GM23338 (cell line): ENCODE results near the gene PANX3. TPM values are rescaled to one million over a fixed set of nuclear protein-coding genes. Genes with fewer than 3 reads are reported as not detected.
A peak's percentile ranks its signal among the peaks of the same experiment; 100 is the strongest.

Source experiments
- ATAC-seq: fragments of 200-7000 bp; cut with Tn5 transposase; 3 replicates; pipeline ENCODE4 v1.9.1; 2020
- DNase-seq: peaks from one replicate; pipeline ENCODE4 v3.0.0-alpha.2; 2015; ENCODE audit warnings: low spot score
- H2AFZ ChIP-seq: fragments of 200-600 bp; sonication (generic); 2 replicates; pipeline ENCODE4 v1.8.0; 2016; ENCODE audit warnings: antibody characterized with exemption, mild to moderate bottlenecking, moderate library complexity
- H3F3A ChIP-seq: fragments of 200-600 bp; sonication (generic); replicated peaks from 2 replicates; pipeline ENCODE4 v1.8.0; 2017; ENCODE audit warnings: antibody characterized with exemption, mixed run types, low read depth
- H3K27ac ChIP-seq: fragments of 200-600 bp; sonication (generic); 2 replicates; pipeline ENCODE4 v1.6.1; 2016; ENCODE audit warnings: low read depth
- H3K27me3 ChIP-seq: fragments of 200-600 bp; sonication (generic); 2 replicates; pipeline ENCODE4 v1.8.0; 2016; ENCODE audit warnings: mild to moderate bottlenecking, mixed run types, moderate library complexity; ENCODE audit not compliant: insufficient read depth
- H3K36me3 ChIP-seq: fragments of 200-600 bp; sonication (generic); 2 replicates; pipeline ENCODE4 v1.8.0; 2016; ENCODE audit warnings: mild to moderate bottlenecking; ENCODE audit not compliant: insufficient read depth
- H3K4me1 ChIP-seq: fragments of 200-600 bp; sonication (generic); 2 replicates; pipeline ENCODE4 v1.8.0; 2016; ENCODE audit warnings: mild to moderate bottlenecking, moderate library complexity; ENCODE audit not compliant: insufficient read depth
- H3K4me2 ChIP-seq: fragments of 200-600 bp; sonication (generic); 2 replicates; pipeline ENCODE4 v1.7.1; 2017; ENCODE audit warnings: mixed run types
- H3K4me3 ChIP-seq: fragments of 200-600 bp; sonication (generic); 2 replicates; pipeline ENCODE4 v1.6.1; 2016; ENCODE audit warnings: mixed run types
- H3K79me2 ChIP-seq: fragments of 200-600 bp; sonication (generic); replicated peaks from 2 replicates; pipeline ENCODE4 v1.8.0; 2017; ENCODE audit warnings: mild to moderate bottlenecking; ENCODE audit not compliant: insufficient read depth
- H3K9me2 ChIP-seq: fragments of 200-600 bp; sonication (generic); 2 replicates; pipeline ENCODE4 v1.8.0; 2017; ENCODE audit not compliant: insufficient read depth
- H4K20me1 ChIP-seq: fragments of 200-600 bp; sonication (generic); replicated peaks from 2 replicates; pipeline ENCODE4 v1.8.0; 2017; ENCODE audit warnings: mild to moderate bottlenecking; ENCODE audit not compliant: insufficient read depth
- H3K27ac Mint-ChIP-seq: 2 replicates; pipeline ENCODE4 v1.8.0; 2020; ENCODE audit warnings: inconsistent platforms, mild to moderate bottlenecking, moderate library complexity, mixed read lengths
- H3K27me3 Mint-ChIP-seq: 3 replicates; pipeline ENCODE4 v1.8.0; 2022; ENCODE audit warnings: low read depth, mild to moderate bottlenecking, moderate library complexity, mixed read lengths, inconsistent platforms; ENCODE audit not compliant: insufficient read depth, poor library complexity
- H3K36me3 Mint-ChIP-seq: 3 replicates; pipeline ENCODE4 v1.8.0; 2021; ENCODE audit warnings: low read depth, mild to moderate bottlenecking, inconsistent platforms, moderate library complexity, mixed read lengths
- H3K4me1 Mint-ChIP-seq: 3 replicates; pipeline ENCODE4 v1.8.0; 2020; ENCODE audit warnings: mild to moderate bottlenecking, inconsistent platforms, mixed read lengths
- H3K4me3 Mint-ChIP-seq: 3 replicates; pipeline ENCODE4 v1.8.0; 2021; ENCODE audit warnings: moderate library complexity, mild to moderate bottlenecking, inconsistent platforms, mixed read lengths
- H3K9me3 Mint-ChIP-seq: 3 replicates; pipeline ENCODE4 v1.8.0; 2020; ENCODE audit warnings: moderate library complexity, mild to moderate bottlenecking, inconsistent platforms, mixed read lengths
- JUNB ChIP-seq: IDR thresholded peaks from one replicate; pipeline ENCODE4 v1.6.1; 2016; ENCODE audit warnings: antibody characterized with exemption; ENCODE audit not compliant: unreplicated experiment
- NANOG ChIP-seq: IDR thresholded peaks from 2 replicates; pipeline ENCODE4 v1.6.1; 2016; ENCODE audit warnings: antibody characterized with exemption, borderline replicate concordance
- POLR2AphosphoS5 ChIP-seq: IDR thresholded peaks from 2 replicates; pipeline ENCODE4 v1.6.1; 2016; ENCODE audit warnings: antibody characterized with exemption, low read depth
- STAT1 ChIP-seq: IDR thresholded peaks from one replicate; pipeline ENCODE4 v1.6.1; 2016; ENCODE audit warnings: antibody characterized with exemption; ENCODE audit not compliant: unreplicated experiment
- ZNF462 ChIP-seq: fragments of 250-450 bp; sonication (Bioruptor Pico); IDR thresholded peaks from 2 replicates; pipeline ENCODE4 v1.5.0; 2020; ENCODE audit warnings: mild to moderate bottlenecking, moderate library complexity
- polyA plus RNA-seq: library from polyadenylated mRNA; unstranded; fragments of >200 nt; fragmentation: Nextera tagmentation; extraction: Ambion mirVana; gene quantifications from 2 replicates; pipeline ENCODE4 v1.2.1, GENCODE V29; 2016
- total RNA-seq: library from RNA; depleted of rRNA; stranded (reverse); fragments of >200 nt; shearing (Covaris generic); gene quantifications from 2 replicates; pipeline ENCODE4 v1.2.3, GENCODE V29; 2014
- TF ChIP-seq, protein P1 (sequence below): IDR thresholded peaks from one replicate; pipeline ENCODE4 v1.6.1; 2018; ENCODE audit warnings: antibody characterized with exemption; ENCODE audit not compliant: unreplicated experiment

The PANX3 gene
- total and polyA plus RNA-seq, 2 experiments from 2014 or later = not detected

DNA sequence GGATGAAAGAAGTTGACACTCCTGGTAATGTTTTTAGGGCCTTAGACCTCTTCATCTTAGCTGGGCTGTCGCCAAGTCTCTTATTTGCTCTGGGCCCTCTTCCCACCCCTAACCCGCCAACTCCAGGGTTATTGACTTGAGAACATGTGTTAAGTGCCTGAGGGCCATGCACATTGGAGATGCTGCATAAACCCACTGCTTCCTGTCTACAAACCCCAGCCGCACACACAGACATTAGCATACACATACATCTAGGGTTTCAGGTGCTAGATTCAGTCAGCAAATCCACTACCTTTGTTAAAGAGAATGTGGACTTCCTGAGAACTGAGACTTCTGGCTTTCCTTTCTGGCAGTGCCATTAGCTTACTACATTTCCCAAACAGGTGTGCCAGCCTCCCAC lies 817 bp downstream of the PANX3 start (continued):
- TF ChIP-seq, protein P1, sequence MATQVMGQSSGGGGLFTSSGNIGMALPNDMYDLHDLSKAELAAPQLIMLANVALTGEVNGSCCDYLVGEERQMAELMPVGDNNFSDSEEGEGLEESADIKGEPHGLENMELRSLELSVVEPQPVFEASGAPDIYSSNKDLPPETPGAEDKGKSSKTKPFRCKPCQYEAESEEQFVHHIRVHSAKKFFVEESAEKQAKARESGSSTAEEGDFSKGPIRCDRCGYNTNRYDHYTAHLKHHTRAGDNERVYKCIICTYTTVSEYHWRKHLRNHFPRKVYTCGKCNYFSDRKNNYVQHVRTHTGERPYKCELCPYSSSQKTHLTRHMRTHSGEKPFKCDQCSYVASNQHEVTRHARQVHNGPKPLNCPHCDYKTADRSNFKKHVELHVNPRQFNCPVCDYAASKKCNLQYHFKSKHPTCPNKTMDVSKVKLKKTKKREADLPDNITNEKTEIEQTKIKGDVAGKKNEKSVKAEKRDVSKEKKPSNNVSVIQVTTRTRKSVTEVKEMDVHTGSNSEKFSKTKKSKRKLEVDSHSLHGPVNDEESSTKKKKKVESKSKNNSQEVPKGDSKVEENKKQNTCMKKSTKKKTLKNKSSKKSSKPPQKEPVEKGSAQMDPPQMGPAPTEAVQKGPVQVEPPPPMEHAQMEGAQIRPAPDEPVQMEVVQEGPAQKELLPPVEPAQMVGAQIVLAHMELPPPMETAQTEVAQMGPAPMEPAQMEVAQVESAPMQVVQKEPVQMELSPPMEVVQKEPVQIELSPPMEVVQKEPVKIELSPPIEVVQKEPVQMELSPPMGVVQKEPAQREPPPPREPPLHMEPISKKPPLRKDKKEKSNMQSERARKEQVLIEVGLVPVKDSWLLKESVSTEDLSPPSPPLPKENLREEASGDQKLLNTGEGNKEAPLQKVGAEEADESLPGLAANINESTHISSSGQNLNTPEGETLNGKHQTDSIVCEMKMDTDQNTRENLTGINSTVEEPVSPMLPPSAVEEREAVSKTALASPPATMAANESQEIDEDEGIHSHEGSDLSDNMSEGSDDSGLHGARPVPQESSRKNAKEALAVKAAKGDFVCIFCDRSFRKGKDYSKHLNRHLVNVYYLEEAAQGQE = no peak
- no peak for TF ChIP-seq POLR2AphosphoS5
- no peak for TF ChIP-seq JUNB
- TF ChIP-seq NANOG = no peak

- Histone ChIP-seq H3F3A (no peaks in the 10 kb centered on the region), H2AFZ (no peak overlapping the region), H3K36me3 (no peaks in the 10 kb centered on the region), H3K9me2 (no peaks in the 10 kb centered on the region), H3K27me3 (no peaks in the 10 kb centered on the region), H3K4me3 (no peak overlapping the region), H4K20me1 (no peaks in the 10 kb centered on the region), H3K4me1 (no peaks in the 10 kb centered on the region), H3K79me2 (no peaks in the 10 kb centered on the region), H3K4me2 (no peak overlapping the region), H3K27ac (no peak overlapping the region)
- no peak for DNase-seq
- Mint-ChIP-seq H3K4me3 (no peak overlapping the region), H3K9me3 (no peaks in the 10 kb centered on the region), H3K27ac (no peak overlapping the region), H3K27me3 (peaks cover 3% of the 10 kb centered on the region), H3K4me1 (no peaks in the 10 kb centered on the region), H3K36me3 (no peaks in the 10 kb centered on the region)
- peak; percentile 61; the same call in 2 of the 3 replicates for ATAC-seq
- TF ChIP-seq ZNF462 (CRISPR knock-in tag) (no peak), STAT1 (no peak)
- TF ChIP-seq, protein P1 = peak; percentile 47
Measured at GRCh38 chr11:124612567-124613246, 1.5 kb downstream of the PANX3 start.
